Astrocyte (in vitro differentiated cells and primary cell): ENCODE results near the gene CMSS1.

Source experiments
- EZH2 ChIP-seq: IDR thresholded peaks from 2 replicates; pipeline ENCODE4 v1.6.1; 2012; ENCODE audit warnings: mild to moderate bottlenecking, low read length, inconsistent platforms; ENCODE audit not compliant: insufficient read depth
- TF ChIP-seq, protein P1 (sequence below): IDR thresholded peaks from 2 replicates; pipeline ENCODE4 v1.5.1; 2011; ENCODE audit warnings: low read depth, mild to moderate bottlenecking, inconsistent platforms, low read length, moderate library complexity; ENCODE audit not compliant: insufficient read depth

GRCh38 chr3:100185847-100186246 is 368.2 kb downstream of the CMSS1 start:
- TF ChIP-seq, protein P1, sequence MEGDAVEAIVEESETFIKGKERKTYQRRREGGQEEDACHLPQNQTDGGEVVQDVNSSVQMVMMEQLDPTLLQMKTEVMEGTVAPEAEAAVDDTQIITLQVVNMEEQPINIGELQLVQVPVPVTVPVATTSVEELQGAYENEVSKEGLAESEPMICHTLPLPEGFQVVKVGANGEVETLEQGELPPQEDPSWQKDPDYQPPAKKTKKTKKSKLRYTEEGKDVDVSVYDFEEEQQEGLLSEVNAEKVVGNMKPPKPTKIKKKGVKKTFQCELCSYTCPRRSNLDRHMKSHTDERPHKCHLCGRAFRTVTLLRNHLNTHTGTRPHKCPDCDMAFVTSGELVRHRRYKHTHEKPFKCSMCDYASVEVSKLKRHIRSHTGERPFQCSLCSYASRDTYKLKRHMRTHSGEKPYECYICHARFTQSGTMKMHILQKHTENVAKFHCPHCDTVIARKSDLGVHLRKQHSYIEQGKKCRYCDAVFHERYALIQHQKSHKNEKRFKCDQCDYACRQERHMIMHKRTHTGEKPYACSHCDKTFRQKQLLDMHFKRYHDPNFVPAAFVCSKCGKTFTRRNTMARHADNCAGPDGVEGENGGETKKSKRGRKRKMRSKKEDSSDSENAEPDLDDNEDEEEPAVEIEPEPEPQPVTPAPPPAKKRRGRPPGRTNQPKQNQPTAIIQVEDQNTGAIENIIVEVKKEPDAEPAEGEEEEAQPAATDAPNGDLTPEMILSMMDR = no peak
- TF ChIP-seq EZH2 = no peak
